ENCODE measurements around the gene SPTBN1.

GRCh38 chr2:54424555-54425163 lies 31.5 kb upstream of the SPTBN1 start:
- TF ChIP-seq L3MBTL2 (conservative IDR thresholded peaks at IDR 0.05) (no peak), SUZ12 (IDR thresholded peaks at IDR 0.05) (no peak), ZNF384 (IDR thresholded peaks at IDR 0.05) (no peak), NFRKB (IDR thresholded peaks at IDR 0.05) (no peak), FOXK2 (IDR thresholded peaks at IDR 0.05) (no peak), TARDBP (IDR thresholded peaks at IDR 0.05) (no peak), BHLHE40 (IDR thresholded peaks at IDR 0.05; ENCODE audit: borderline replicate concordance) (no peak), ELF4 (IDR thresholded peaks at IDR 0.05) (no peak), FOXM1 (IDR thresholded peaks at IDR 0.05; ENCODE audit: borderline replicate concordance) (no peak)

Data from HEK293T (cell line).